ENCODE data around the gene TP63. TPM values are rescaled to one million over a fixed set of nuclear protein-coding genes. Genes with fewer than 3 reads are reported as not detected.

The TP63 gene
- total RNA-seq, 1 donor from 2014 or later: 122 TPM

DNA sequence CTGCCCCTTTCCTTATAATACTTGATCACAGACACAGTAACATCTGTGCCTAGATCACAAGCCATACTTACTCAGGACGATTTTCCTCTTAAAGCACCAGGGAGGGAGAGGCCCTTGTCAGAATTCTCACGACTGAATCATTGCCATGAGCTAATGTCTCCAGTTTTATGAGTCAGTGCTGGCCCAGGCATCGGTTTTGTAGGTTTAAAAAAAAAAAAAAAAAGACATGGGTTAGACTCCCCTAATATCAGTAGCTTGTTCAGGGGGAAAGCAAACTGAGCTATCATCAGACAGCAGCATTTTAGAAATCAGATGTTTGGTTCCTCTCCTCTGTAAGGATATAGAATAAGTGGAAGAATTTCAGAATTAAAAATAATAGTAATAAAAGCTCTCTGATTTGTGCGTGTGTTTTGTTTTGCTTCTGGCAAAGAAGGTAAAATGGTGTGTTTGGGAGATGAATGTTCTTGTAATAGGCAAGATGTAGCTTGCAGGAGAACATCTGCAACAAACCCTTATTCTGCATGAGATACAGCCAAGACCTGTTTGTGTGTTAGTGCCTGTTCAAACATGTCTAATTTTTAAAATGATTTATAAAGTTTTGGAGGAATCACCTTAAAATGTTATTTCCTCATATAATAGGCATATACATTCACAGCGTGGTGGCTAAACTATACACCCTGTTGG is 193.6 kb downstream of the TP63 start:
- FAIRE-seq: peak; percentile 62
- no peak overlapping the region for H3K4me3 ChIP-seq (ENCODE audit: low read depth, low read length)

DNA sequence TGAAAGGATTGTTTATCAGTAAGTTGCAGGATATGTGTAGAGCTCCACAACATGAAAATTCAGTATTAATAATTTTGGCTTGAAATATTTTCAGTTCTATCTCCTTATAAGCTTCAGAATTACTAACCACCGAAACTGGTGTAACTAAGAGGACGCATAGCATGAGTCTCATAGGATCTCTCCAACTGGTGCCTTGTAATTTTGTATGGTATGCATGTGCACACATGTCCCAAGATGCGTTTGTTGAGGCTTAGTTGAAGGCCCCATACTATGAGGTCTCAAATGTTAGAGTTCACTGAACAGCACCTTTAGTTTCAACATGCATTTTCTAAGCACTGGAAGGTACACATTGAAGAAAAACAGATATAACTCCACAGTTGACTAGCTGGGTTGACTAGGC is 195.4 kb downstream of the TP63 start:
- TF ChIP-seq, protein P1, sequence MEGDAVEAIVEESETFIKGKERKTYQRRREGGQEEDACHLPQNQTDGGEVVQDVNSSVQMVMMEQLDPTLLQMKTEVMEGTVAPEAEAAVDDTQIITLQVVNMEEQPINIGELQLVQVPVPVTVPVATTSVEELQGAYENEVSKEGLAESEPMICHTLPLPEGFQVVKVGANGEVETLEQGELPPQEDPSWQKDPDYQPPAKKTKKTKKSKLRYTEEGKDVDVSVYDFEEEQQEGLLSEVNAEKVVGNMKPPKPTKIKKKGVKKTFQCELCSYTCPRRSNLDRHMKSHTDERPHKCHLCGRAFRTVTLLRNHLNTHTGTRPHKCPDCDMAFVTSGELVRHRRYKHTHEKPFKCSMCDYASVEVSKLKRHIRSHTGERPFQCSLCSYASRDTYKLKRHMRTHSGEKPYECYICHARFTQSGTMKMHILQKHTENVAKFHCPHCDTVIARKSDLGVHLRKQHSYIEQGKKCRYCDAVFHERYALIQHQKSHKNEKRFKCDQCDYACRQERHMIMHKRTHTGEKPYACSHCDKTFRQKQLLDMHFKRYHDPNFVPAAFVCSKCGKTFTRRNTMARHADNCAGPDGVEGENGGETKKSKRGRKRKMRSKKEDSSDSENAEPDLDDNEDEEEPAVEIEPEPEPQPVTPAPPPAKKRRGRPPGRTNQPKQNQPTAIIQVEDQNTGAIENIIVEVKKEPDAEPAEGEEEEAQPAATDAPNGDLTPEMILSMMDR (IDR thresholded peaks at IDR 0.05; ENCODE audit: insufficient read depth, low read length, severe bottlenecking): no peak
- Histone ChIP-seq H3K36me3 (ENCODE audit: control insufficient read depth, insufficient read depth, low read length) (peaks cover 1% of the 10 kb centered on the region), H3K27me3 (ENCODE audit: control insufficient read depth, insufficient read depth, low read length) (no peaks in the 10 kb centered on the region), H3K4me3 (ENCODE audit: low read depth, low read length) (no peak overlapping the region)
- FAIRE-seq (no peak), DNase-seq (ENCODE audit: low read depth) (no peak)

More for the DNA sequence above, 193.6 kb downstream of the TP63 start:
- no peaks in the 10 kb centered on the region for H3K27me3 ChIP-seq (ENCODE audit: control insufficient read depth, insufficient read depth, low read length)
- TF ChIP-seq, protein P1 (IDR thresholded peaks at IDR 0.05; ENCODE audit: insufficient read depth, low read length, severe bottlenecking): no peak
- H3K36me3 ChIP-seq (ENCODE audit: control insufficient read depth, insufficient read depth, low read length): peaks cover 4% of the 10 kb centered on the region
- DNase-seq (ENCODE audit: low read depth): peak; percentile 99

DNA sequence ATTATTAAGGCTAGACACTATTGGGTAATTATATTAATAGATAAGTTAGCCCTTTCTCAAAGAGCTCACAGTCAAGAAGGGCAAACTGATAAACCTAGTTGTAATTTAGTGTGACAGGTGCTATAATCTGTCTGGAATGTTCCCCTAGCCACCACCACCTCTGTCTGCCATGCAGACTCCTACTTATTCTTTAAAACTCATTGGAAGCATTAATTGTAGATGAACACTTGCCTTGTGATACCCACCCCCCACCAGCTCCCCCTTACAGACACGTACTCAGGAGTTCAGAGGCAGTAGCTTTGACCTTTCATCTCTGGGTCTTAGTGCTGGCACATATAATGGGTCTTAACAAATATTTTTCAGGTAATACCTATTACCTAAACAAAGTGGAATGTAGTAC is 195.9 kb downstream of the TP63 start:
- no peak overlapping the region for H3K4me3 ChIP-seq (ENCODE audit: low read depth, low read length)
- TF ChIP-seq, protein P1 (IDR thresholded peaks at IDR 0.05; ENCODE audit: insufficient read depth, low read length, severe bottlenecking): no peak
- H3K36me3 ChIP-seq (ENCODE audit: control insufficient read depth, insufficient read depth, low read length): peaks cover 1% of the 10 kb centered on the region
- no peak for DNase-seq (ENCODE audit: low read depth)
- no peak for FAIRE-seq
- no peaks in the 10 kb centered on the region for H3K27me3 ChIP-seq (ENCODE audit: control insufficient read depth, insufficient read depth, low read length)

DNA sequence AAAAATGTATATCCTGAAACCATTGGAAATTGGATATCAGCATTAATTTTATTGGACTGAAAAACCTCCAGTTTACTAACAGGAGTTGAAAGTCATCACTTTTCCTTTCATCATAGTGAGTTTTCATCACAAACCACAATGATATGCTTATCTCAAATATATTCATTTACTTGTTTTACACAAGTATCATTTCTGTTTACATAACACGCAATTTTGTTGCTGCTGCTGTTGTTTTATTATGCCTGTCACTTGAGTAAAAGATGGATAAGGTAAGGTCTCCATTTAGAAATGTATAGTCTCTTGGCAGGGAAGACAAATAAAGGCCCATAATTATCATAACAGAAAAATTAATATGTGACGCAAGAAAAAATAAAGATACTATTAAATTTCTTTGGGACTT is 199.2 kb downstream of the TP63 start:
- Histone ChIP-seq H3K4me3 (ENCODE audit: low read depth, low read length) (no peak overlapping the region), H3K27me3 (ENCODE audit: control insufficient read depth, insufficient read depth, low read length) (no peaks in the 10 kb centered on the region), H3K36me3 (ENCODE audit: control insufficient read depth, insufficient read depth, low read length) (peaks cover 1% of the 10 kb centered on the region)
- TF ChIP-seq, protein P1 (IDR thresholded peaks at IDR 0.05; ENCODE audit: insufficient read depth, low read length, severe bottlenecking): no peak
- no peak for FAIRE-seq
- DNase-seq (ENCODE audit: low read depth): no peak

DNA sequence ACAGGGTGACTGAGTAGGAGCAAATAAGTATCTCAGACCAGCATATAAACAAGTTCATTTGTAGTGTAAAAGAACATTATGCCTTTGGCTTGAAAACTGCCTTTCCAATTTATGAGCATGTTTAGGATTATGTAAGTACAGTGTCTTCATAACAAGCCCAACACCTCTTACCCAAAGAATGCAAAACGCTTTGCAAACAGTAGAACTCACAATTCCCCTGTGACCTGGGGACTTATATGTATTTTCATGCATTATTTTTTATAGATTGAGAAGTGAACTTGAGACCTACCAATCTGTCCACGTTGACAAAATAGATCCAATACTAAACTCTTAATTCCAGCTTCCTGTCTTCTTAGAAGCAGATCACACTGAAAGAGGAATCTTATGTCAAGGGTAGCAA is 202.1 kb downstream of the TP63 start:
- H3K4me3 ChIP-seq (ENCODE audit: low read depth, low read length): no peak overlapping the region
- TF ChIP-seq, protein P1 (IDR thresholded peaks at IDR 0.05; ENCODE audit: insufficient read depth, low read length, severe bottlenecking): no peak
- DNase-seq (ENCODE audit: low read depth): peak; percentile 64
- no peak for FAIRE-seq
- no peaks in the 10 kb centered on the region for H3K36me3 ChIP-seq (ENCODE audit: control insufficient read depth, insufficient read depth, low read length)
- no peaks in the 10 kb centered on the region for H3K27me3 ChIP-seq (ENCODE audit: control insufficient read depth, insufficient read depth, low read length)

DNA sequence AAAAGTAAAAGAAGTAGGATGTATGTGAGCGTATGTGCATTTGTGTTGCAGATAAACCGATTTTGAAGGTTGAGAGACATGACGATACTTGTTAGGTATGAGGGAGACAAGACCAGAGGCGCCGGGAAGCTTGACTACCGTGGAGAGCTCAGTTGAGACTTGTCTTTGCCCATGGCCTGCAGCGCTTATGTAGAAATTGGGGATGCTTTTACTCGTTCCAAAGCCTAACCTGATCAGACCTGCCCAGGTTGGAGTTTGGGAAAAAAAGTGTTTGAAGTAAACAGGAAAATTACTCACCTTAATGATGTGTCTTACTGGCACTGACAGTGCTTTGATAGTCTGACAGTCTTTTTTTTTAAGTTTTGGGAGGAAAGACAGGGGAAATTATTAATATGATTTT is 202.8 kb downstream of the TP63 start:
- H3K4me3 ChIP-seq (ENCODE audit: low read depth, low read length): no peak overlapping the region
- TF ChIP-seq, protein P1 (IDR thresholded peaks at IDR 0.05; ENCODE audit: insufficient read depth, low read length, severe bottlenecking): no peak
- H3K27me3 ChIP-seq (ENCODE audit: control insufficient read depth, insufficient read depth, low read length): no peaks in the 10 kb centered on the region
- no peaks in the 10 kb centered on the region for H3K36me3 ChIP-seq (ENCODE audit: control insufficient read depth, insufficient read depth, low read length)
- FAIRE-seq (peak; percentile 94), DNase-seq (ENCODE audit: low read depth) (peak; percentile 100)

Measured in bronchial epithelial cell (primary cell).